DMS114 treated with DMSO at 0.1 percent for 48 hours (cell line): ENCODE results near the gene YES1.
"Not testable (repeated sequence)": the region's sequence is repeated elsewhere in the genome, so short reads cannot be mapped to it uniquely, and the experiment has no call there.

Source experiments
- DNase-seq: peaks from one replicate; lab custom pipeline; 2025; ENCODE audit not compliant: unreplicated experiment; lab: John Stamatoyannopoulos, UW

Gene YES1

GRCh38 chr18:824179-824578, 12.1 kb upstream of the YES1 start:
- no peak for DNase-seq

DNA sequence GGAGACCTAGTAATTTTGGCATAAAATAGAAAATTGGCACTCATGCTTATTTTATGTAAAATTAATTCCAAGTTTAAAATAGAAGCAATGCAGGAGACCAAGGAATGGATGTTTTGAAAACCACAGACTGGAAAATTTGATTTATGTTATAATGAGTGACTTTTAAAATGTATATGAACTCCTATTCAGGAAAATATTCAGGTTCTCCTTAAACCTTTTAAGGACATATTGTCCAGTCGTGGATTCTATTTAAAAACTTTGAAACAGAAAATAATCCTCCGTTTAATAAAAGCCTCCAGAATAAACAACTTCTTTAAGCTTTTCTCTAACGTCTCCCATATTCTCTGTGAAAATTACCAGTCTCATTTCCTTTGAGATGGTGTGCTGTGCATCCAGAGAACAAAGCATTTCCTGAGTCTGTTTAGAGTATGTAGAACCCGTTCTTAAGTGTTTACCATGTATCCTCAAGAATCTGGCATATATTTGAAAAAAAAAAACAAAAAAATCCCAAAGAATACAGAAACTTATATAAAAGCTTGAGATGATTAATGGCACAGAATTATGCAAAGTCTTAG, 8.6 kb upstream of the YES1 start:
- DNase-seq: no peak

DNA sequence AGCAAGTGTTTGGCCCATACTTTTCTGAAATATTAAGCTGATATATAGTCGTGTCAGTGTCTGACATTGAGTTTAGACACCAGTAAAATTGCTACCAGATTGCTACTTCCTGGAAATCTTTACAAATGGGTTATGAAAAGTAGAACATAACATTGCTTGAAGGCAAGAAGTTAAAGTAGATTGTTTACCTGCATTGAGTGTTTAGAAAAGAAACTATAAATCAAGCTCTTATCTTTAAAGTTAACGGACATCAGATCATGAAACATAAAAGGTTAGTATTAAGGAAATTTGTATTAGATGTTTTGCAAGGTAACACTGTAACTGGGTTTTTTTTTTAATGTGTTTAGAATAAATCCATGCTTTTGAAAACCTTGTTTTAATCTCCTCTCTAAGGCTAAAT, 4.8 kb upstream of the YES1 start:
- no peak for DNase-seq

DNA sequence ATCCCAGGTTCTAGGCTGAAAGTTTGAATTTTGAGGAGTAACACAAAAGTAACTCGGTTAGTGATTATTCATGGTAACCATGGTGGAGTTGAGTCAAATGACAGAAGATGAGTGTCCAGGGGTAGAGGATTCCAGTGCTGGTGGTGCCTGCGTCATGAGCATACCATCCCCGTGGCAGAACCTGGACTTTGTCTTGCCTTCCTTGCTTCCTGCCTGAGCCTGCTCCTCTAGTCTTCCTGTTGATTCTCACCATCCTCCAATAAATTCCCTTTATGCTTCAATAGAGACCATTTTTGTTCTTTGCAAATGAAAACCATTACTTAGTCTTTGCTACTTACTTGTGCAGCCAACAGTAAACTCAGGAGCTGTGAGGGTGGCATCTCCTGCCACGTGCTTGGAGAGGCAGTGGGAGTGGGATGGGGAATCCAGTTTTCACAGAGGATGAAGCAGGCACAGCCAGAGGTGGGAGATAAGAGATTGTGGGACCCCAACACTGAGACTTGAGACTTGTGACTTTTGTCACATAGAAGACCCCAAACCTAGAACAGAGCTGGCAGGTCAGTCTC, 4.1 kb upstream of the YES1 start:
- no peak for DNase-seq

- no peak for DNase-seq
These were observed 3.3 kb upstream of the YES1 start for GRCh38 chr18:815353-815752.

GRCh38 chr18:814300-815084, 2.5 kb upstream of the YES1 start:
- no peak for DNase-seq

DNA sequence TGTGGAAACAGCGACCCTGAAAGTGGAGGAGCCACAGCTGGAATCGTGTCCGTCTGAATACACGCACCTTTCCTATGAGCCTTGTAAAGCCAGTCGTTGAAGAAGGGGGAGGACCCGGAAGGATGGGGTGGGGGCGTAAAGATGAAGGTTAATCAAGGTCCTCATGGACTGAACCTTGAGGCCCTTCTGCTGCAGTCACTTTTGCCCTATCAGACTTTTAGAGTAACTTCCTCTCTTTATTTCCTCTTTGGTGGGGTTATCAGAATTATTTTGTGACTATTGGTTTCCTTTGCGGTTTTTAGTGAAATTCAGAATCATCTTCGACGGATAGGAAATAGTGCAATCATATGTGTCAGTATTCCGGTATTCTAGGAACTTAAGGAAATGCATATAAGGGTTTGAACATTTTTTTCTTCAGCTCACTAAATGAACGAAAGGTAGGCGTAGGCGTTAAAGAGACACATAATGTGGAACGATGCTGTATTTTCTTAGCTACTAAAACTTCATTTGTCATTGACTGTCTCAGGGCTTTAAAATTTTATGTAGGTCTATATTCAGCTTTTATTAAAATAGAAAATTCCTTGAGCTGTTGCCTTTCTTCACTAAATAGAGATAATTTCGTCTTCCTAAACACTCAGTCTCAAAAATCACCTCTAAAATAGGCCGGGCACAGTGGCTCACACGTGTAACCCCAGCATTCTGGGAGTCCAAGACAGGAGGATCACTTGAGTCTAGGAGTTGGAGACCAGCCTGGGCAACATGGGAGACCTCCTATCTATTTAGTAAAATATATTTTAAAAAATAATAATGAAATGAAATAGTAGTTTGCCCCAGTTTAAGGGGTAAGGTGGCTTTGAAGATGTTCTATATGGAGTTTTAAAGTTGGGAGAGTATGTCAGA, 1.4 kb upstream of the YES1 start:
- no peak for DNase-seq

DNA sequence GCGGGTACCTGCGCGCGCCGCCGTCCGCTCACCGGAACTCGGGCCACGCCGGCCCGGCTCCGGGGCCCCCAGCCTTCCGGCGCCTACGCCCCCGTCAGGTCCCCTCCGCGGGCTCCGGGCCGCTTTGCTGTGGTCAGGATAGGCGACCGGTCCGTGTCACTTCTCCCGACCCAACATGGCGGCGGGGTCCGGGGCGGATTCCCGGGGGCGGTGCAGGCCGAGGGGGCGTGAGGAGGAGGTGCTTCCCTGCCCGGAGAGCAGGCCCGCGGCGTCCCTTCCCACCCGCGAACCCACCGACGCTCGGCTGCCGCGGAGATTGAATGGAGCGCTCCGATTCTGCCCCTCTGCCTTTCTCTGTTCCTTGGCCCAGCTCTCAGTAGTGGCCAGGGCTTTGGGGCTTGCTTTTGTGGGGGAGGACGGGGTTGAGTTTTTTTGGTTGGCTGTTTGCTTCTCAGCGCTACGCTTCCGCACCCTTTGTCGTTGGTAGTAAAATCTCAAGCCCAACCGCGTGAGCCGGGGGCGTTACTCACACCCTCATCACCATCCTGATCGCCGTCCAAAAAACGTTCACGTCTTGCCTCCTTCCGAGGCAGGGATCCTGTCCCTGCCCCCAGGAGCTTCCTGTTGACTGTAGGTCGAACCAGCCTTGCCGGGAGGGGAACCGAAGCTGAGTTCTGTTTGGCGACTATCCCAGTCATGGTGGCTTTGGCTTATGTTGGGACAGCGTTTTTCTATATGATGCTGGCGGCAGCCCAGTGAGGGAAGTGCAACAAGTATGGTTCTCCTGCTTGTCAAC, 532 bp upstream of the YES1 start:
- peak; percentile 60 for DNase-seq

GRCh38 chr18:811182-811891, 705 bp downstream of the YES1 start:
- DNase-seq: no peak

GRCh38 chr18:809985-810642, 1.9 kb downstream of the YES1 start:
- no peak for DNase-seq

DNA sequence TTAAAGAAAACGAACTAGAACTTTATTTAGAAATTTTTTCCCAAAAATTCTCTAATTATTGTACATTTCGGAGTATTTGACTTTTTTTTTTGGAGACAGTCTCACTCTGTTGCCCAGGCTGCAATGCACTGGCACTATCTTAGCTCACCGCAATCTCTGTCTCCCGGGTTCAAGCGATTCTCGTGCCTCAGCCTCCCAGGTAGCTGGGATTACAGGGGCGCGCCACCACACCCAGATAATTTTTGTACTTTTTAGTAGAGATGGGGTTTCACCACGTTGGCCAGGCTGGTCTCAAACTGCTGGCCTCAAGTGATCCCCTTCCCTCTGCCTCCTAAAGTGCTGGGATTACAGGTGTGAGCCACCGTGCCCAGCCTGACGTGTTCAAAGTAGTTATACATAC, 2.8 kb downstream of the YES1 start:
- not testable (repeated sequence) for DNase-seq

DNA sequence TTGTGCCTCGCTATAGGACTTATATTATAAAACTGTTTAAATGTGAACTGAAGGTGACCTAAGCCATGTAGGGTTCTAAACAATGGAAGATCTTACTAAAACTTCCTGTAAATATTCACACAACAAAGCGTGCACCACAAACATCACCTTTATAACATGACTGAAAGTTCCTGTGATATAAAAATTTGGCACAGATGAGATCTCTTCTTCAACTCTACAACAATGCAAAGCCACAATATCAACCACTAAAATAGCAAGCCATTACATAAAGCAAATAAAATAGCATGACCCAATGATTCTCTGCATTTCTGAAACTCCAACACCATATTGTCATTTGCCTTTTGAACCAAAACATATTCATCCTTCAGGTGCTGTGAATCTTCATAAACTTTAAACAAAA, 3.5 kb downstream of the YES1 start:
- DNase-seq: no peak

DNA sequence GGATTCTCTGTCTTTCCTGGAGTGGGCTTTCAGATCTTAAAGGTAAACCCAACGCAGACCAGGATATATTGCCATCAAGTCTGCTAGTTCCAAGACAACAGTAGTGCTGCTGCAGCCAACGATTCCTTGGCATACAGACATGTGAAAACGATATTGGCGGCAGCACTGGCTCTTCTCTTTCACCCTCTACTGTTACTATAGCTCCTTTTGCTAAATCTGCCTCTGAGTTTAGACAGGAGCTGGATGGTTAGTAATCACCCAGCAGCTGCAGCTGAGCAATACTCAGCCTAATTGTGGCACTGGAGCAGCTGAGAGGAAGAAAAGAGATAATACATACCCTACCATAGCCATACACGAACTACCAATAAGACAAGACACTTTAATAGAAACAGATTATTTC, 4.0 kb downstream of the YES1 start:
- no peak for DNase-seq

- DNase-seq: no peak
These were observed 6.3 kb downstream of the YES1 start for GRCh38 chr18:805755-806110.

GRCh38 chr18:805008-805754, 6.9 kb downstream of the YES1 start:
- no peak for DNase-seq

DNA sequence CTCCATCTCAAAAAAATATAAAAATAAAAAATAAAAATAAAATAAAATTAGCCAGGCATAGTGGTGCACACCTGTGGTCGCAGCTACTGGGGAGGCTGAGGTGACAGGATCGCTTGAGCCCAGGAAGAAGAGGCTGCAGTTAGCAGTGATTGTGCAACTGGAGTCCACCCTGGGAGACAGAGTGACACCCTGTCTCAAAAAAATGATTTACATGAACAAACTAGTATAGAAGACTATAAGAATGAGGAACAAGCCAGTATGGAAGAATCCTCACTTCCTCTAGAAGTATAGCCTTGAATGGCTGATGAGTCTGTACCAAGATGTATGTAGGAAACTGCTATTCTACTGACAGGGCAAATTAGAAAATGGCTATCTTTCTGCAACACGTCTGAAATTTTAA, 10.9 kb downstream of the YES1 start:
- no peak for DNase-seq

- no peak for DNase-seq
These were observed 12.1 kb downstream of the YES1 start for GRCh38 chr18:799943-800342.

DNA sequence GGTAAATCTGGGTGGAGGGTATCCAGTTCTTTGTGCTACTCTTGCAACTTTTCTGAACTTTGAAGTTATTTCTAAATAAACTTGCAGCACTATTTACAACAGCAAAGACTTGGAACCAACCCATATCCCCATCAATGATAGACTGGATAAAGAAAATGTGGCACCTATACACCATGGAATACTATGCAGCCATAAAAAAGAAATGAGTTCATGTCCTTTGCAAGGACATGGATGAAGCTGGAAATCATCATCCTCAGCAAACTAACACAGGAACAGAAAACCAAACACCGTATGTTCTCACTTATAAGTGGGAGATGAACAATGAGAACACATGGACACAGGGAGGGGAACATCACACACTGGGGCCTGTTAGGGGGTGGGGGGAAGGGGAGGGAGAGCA, 16.7 kb downstream of the YES1 start:
- DNase-seq: not testable (repeated sequence)

GRCh38 chr18:789397-789796, 22.6 kb downstream of the YES1 start:
- DNase-seq: no peak
